Measurements from ENCODE around the gene WNK2. TPM values are rescaled to one million over a fixed set of nuclear protein-coding genes. Genes with fewer than 3 reads are reported as not detected.

The WNK2 gene
- total RNA-seq, 1 donor from 2014 or later, result 218 TPM

- Histone ChIP-seq H3K27me3 (ENCODE audit: low read depth) (peaks cover 38% of the 10 kb centered on the region), H3K9me3 (replicated peaks) (no peaks in the 10 kb centered on the region), H3K4me3 (no peak overlapping the region), H3K27ac (replicated peaks) (no peak overlapping the region), H3K4me1 (peaks cover 38% of the 10 kb centered on the region), H3K36me3 (no peaks in the 10 kb centered on the region)
- TF ChIP-seq, protein P1, sequence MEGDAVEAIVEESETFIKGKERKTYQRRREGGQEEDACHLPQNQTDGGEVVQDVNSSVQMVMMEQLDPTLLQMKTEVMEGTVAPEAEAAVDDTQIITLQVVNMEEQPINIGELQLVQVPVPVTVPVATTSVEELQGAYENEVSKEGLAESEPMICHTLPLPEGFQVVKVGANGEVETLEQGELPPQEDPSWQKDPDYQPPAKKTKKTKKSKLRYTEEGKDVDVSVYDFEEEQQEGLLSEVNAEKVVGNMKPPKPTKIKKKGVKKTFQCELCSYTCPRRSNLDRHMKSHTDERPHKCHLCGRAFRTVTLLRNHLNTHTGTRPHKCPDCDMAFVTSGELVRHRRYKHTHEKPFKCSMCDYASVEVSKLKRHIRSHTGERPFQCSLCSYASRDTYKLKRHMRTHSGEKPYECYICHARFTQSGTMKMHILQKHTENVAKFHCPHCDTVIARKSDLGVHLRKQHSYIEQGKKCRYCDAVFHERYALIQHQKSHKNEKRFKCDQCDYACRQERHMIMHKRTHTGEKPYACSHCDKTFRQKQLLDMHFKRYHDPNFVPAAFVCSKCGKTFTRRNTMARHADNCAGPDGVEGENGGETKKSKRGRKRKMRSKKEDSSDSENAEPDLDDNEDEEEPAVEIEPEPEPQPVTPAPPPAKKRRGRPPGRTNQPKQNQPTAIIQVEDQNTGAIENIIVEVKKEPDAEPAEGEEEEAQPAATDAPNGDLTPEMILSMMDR (IDR thresholded peaks at IDR 0.05; ENCODE audit: borderline replicate concordance), result no peak
- no peak for DNase-seq
- intact Hi-C loops (cut with micrococcal nuclease), result no loop called here
Measured at GRCh38 chr9:93178851-93179786, 4.8 kb upstream of the WNK2 start.

- H3K4me1 ChIP-seq, result peaks cover 44% of the 10 kb centered on the region
- no peak overlapping the region for H3K4me3 ChIP-seq
- H3K27me3 ChIP-seq (ENCODE audit: low read depth), result peaks cover 57% of the 10 kb centered on the region
- no peaks in the 10 kb centered on the region for H3K36me3 ChIP-seq
- intact Hi-C loops (cut with micrococcal nuclease), result no loop called here
- DNase-seq, result no peak
- TF ChIP-seq, protein P1 (IDR thresholded peaks at IDR 0.05; ENCODE audit: borderline replicate concordance), result no peak
- H3K9me3 ChIP-seq (replicated peaks), result no peaks in the 10 kb centered on the region
- no peak overlapping the region for H3K27ac ChIP-seq (replicated peaks)
Measured at GRCh38 chr9:93180938-93181337, 3.0 kb upstream of the WNK2 start.

GRCh38 chr9:93181672-93182435, 2.1 kb upstream of the WNK2 start:
- H3K4me1 ChIP-seq, result peaks cover 49% of the 10 kb centered on the region

DNA sequence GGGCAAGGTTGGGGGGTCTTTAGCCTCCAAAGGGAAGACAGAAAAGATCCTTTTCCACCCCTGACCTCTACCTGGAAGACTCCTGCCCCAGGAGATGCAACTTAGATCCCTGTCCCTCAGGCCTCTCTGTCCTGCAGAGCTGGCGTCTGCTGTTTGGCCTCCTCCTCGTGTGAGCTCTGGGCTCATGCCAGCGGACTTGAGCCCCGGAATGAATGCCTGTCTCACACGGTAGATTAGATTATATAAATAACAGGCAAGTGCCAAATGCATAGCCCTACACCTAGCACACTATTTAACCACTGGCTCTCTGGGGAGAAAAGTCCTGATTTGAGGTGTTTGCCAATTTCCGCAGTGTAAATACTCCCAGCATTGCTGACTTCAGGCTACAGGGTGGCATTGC, 1.4 kb upstream of the WNK2 start:
- intact Hi-C loops (cut with micrococcal nuclease), result no loop called here
- H3K27me3 ChIP-seq (ENCODE audit: low read depth), result peaks cover 65% of the 10 kb centered on the region
- DNase-seq, result no peak
- H3K4me3 ChIP-seq, result no peak overlapping the region
- H3K36me3 ChIP-seq, result no peaks in the 10 kb centered on the region
- peaks cover 44% of the 10 kb centered on the region for H3K4me1 ChIP-seq
- TF ChIP-seq, protein P1 (IDR thresholded peaks at IDR 0.05; ENCODE audit: borderline replicate concordance), result no peak
- peak overlapping the region; percentile 92 for H3K27ac ChIP-seq (replicated peaks)
- H3K9me3 ChIP-seq (replicated peaks), result no peaks in the 10 kb centered on the region

More at GRCh38 chr9:93181672-93182435, 2.1 kb upstream of the WNK2 start:
- Histone ChIP-seq H3K27ac (replicated peaks) (peak overlapping the region; percentile 92), H3K36me3 (no peaks in the 10 kb centered on the region), H3K4me3 (no peak overlapping the region), H3K9me3 (replicated peaks) (no peaks in the 10 kb centered on the region), H3K27me3 (ENCODE audit: low read depth) (peaks cover 58% of the 10 kb centered on the region)
- TF ChIP-seq, protein P1 (IDR thresholded peaks at IDR 0.05; ENCODE audit: borderline replicate concordance), result no peak
- intact Hi-C loops (cut with micrococcal nuclease), result no loop called here
- no peak for DNase-seq

DNA sequence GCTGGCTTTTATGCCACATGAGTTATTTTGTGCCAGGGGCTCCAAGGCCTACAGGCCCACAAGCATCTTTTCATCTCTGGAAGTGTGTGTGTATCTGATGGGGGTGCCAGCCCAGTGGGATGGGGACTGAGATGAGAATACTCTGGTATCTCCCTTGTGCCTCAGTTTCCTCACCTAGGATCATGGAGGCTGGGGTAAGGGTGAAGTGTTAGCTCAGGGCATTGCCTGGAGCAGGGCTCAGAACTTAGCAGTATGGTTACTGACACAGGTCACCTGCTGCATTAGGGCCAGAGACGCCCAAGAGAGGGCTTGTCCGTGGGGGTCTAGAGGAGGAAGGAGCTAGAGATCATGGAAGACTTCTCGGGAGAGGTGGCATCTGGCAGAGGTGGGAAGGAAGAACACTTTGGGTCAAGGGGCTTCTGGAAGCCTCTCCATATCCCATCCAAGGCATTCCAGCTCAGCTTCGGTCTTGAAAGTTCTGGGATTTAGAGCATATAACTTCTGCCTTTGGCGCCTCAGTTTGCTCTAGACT, 742 bp upstream of the WNK2 start:
- intact Hi-C loops (cut with micrococcal nuclease), result no loop called here
- DNase-seq, result no peak
- Histone ChIP-seq H3K4me1 (peaks cover 45% of the 10 kb centered on the region), H3K36me3 (no peaks in the 10 kb centered on the region), H3K27me3 (ENCODE audit: low read depth) (peaks cover 66% of the 10 kb centered on the region), H3K4me3 (peak overlapping the region; percentile 76), H3K27ac (replicated peaks) (peak overlapping the region; percentile 92), H3K9me3 (replicated peaks) (no peaks in the 10 kb centered on the region)
- TF ChIP-seq, protein P1 (IDR thresholded peaks at IDR 0.05; ENCODE audit: borderline replicate concordance), result no peak

All from left ventricle myocardium inferior (tissue), 1 donor.